PFSK-1 (cell line): Measurements from ENCODE around the gene MED15.

Experiments used
- FOXP2 ChIP-seq: optimal IDR thresholded peaks from 2 replicates; pipeline ENCODE3; 2011; ENCODE audit warnings: borderline replicate concordance, control low read depth, inconsistent platforms; ENCODE audit not compliant: insufficient read depth; ENCODE audit errors: extremely low read length, extremely low read depth
- POLR2AphosphoS5 ChIP-seq: IDR thresholded peaks from 2 replicates; pipeline ENCODE4 v1.6.1; 2012; ENCODE audit warnings: low read depth, mild to moderate bottlenecking, control low read depth, low read length, moderate library complexity
- REST ChIP-seq, 2 experiments: IDR thresholded peaks; 2 replicates each; pipeline versions ENCODE4 v1.6.1 to v1.8.0; 2011 to 2012; ENCODE audit warnings: low read depth in 2 of 2, low read length in 2 of 2, control low read depth in 1 of 2, inconsistent platforms in 1 of 2, mild to moderate bottlenecking in 1 of 2, moderate library complexity in 1 of 2; ENCODE audit not compliant: insufficient read depth in 1 of 2
- SIN3A ChIP-seq: IDR thresholded peaks from 2 replicates; pipeline ENCODE4 v1.6.1; 2012; ENCODE audit warnings: mild to moderate bottlenecking, low read length, moderate library complexity, borderline replicate concordance; ENCODE audit not compliant: insufficient read depth
- TAF1 ChIP-seq: IDR thresholded peaks from 2 replicates; pipeline ENCODE4 v1.6.1; 2012; ENCODE audit warnings: low read length, control low read depth, borderline replicate concordance; ENCODE audit not compliant: insufficient read depth

MED15 gene

GRCh38 chr22:20573176-20573832 lies 65.9 kb downstream of the MED15 start:
- TF ChIP-seq REST (IDR thresholded peaks at IDR 0.05; ENCODE audit: insufficient read depth in 1 of 2, low read depth in 2 of 2, low read length in 2 of 2), result no peak
- no peak for TF ChIP-seq POLR2AphosphoS5
- TF ChIP-seq TAF1, result no peak
- TF ChIP-seq SIN3A, result no peak
- TF ChIP-seq FOXP2, result no peak

- no peak for TF ChIP-seq TAF1
- TF ChIP-seq FOXP2, result no peak
- TF ChIP-seq SIN3A, result no peak
- no peak for TF ChIP-seq POLR2AphosphoS5
- TF ChIP-seq REST (IDR thresholded peaks at IDR 0.05; ENCODE audit: insufficient read depth in 1 of 2, low read depth in 2 of 2, low read length in 2 of 2), result no peak
Observed at GRCh38 chr22:20573833-20574615, 66.6 kb downstream of the MED15 start.

- no peak for TF ChIP-seq POLR2AphosphoS5
- no peak for TF ChIP-seq TAF1
Observed at GRCh38 chr22:20574920-20575353, 67.5 kb downstream of the MED15 start.

GRCh38 chr22:20575724-20576444 lies 68.5 kb downstream of the MED15 start:
- TF ChIP-seq REST (IDR thresholded peaks at IDR 0.05; ENCODE audit: insufficient read depth in 1 of 2, low read depth in 2 of 2, low read length in 2 of 2), result no peak
- TF ChIP-seq FOXP2, result no peak
- TF ChIP-seq POLR2AphosphoS5, result no peak
- no peak for TF ChIP-seq TAF1
- no peak for TF ChIP-seq SIN3A

GRCh38 chr22:20576445-20576816 lies 69.0 kb downstream of the MED15 start:
- TF ChIP-seq POLR2AphosphoS5 (no peak), SIN3A (no peak), FOXP2 (no peak), REST (IDR thresholded peaks at IDR 0.05; ENCODE audit: insufficient read depth in 1 of 2, low read depth in 2 of 2, low read length in 2 of 2) (no peak), TAF1 (no peak)
